Measurements from ENCODE around the gene UCHL1. TPM values are rescaled to one million over a fixed set of nuclear protein-coding genes. Genes with fewer than 3 reads are reported as not detected.

UCHL1 gene
- total RNA-seq, 1 experiment from 2014 or later, result 0.54 TPM

- Histone ChIP-seq H3K27ac (ENCODE audit: low read depth, low read length) (no peak overlapping the region), H3K27me3 (ENCODE audit: insufficient read depth, low read length) (no peaks in the 10 kb centered on the region), H3K4me1 (ENCODE audit: control insufficient read depth in 1 of 2, insufficient read depth in 2 of 2, low read length in 2 of 2) (no peaks in the 10 kb centered on the region), H3K36me3 (ENCODE audit: control insufficient read depth in 1 of 2, insufficient read depth in 2 of 2, low read length in 2 of 2) (no peaks in the 10 kb centered on the region), H3K79me2 (ENCODE audit: insufficient read depth, low read length) (no peaks in the 10 kb centered on the region), H3K9me2 (ENCODE audit: insufficient read depth) (no peaks in the 10 kb centered on the region), H3K9me3 (ENCODE audit: control insufficient read depth in 1 of 2, insufficient read depth in 1 of 2, low read depth in 1 of 2, low read length in 2 of 2) (no peaks in the 10 kb centered on the region), H3K4me2 (ENCODE audit: low read length) (peak overlapping the region; percentile 24; the same call in 1 of the 2 replicates), H3K4me3 (replicated peaks in 1 of 2; ENCODE audit: low read depth in 1 of 2, low read length in 2 of 2) (no peak overlapping the region), H4K20me1 (ENCODE audit: insufficient read depth) (no peaks in the 10 kb centered on the region), H2AFZ (ENCODE audit: low read depth, low read length, poor library complexity, severe bottlenecking) (peak overlapping the region; percentile 68), H3K9ac (ENCODE audit: low read length) (no peak overlapping the region)
- ChIA-PET RAD21 (ENCODE audit: low non-redundant PET in 1 of 2, low total read pairs in 2 of 2, uncharacterized antibody in 2 of 2, unreplicated experiment in 2 of 2) (interaction anchor here (0.6 to 1.9 kb wide), 3 partner anchors 12 to 381 kb away, joined by 3 to 13 read pairs (median 9); no protein-coding TSS in a partner anchor), POLR2A (interaction anchor here (1.1 kb wide), 1 partner anchor 380 kb away, joined by 5 read pairs; no protein-coding TSS in a partner anchor), CTCF (interaction anchor here (0.6 to 8.3 kb wide), 13 partner anchors 14 to 1239 kb away, joined by 3 to 105 read pairs (median 4); no protein-coding TSS in a partner anchor)
- DNase-seq (ENCODE audit: low read depth, low spot score), result peak; percentile 82
- BruUV-seq (replicated peaks), result no TSS peak
- intact Hi-C loops (cut with micrococcal nuclease), result loop anchor here (1.0 to 10.0 kb wide), 5 partner anchors 380 to 1234 kb away; no protein-coding TSS in a partner anchor
- TF ChIP-seq POLR2A (IDR thresholded peaks at IDR 0.05; ENCODE audit: borderline replicate concordance, extremely low read depth, insufficient read depth, insufficient read length) (no peak), RAD21 (IDR thresholded peaks at IDR 0.05; ENCODE audit: low read depth) (peak; percentile 99), CEBPB (IDR thresholded peaks at IDR 0.05; ENCODE audit: low read depth) (no peak), CBX3 (IDR thresholded peaks at IDR 0.05; ENCODE audit: low read depth) (peak; percentile 62), CTCF (IDR thresholded peaks at IDR 0.05 in 2 of 3, conservative IDR thresholded peaks at IDR 0.05 in 1 of 3; ENCODE audit: borderline replicate concordance in 1 of 3, insufficient read depth in 1 of 3, low read depth in 2 of 3, low read length in 2 of 3) (peak; percentile 75 to 91 (median 90)), ELF1 (IDR thresholded peaks at IDR 0.05; ENCODE audit: borderline replicate concordance, low read depth) (no peak), ZBTB33 (IDR thresholded peaks at IDR 0.05; ENCODE audit: extremely low read depth, insufficient replicate concordance, low read length) (no peak)
- TF ChIP-seq, protein P1, sequence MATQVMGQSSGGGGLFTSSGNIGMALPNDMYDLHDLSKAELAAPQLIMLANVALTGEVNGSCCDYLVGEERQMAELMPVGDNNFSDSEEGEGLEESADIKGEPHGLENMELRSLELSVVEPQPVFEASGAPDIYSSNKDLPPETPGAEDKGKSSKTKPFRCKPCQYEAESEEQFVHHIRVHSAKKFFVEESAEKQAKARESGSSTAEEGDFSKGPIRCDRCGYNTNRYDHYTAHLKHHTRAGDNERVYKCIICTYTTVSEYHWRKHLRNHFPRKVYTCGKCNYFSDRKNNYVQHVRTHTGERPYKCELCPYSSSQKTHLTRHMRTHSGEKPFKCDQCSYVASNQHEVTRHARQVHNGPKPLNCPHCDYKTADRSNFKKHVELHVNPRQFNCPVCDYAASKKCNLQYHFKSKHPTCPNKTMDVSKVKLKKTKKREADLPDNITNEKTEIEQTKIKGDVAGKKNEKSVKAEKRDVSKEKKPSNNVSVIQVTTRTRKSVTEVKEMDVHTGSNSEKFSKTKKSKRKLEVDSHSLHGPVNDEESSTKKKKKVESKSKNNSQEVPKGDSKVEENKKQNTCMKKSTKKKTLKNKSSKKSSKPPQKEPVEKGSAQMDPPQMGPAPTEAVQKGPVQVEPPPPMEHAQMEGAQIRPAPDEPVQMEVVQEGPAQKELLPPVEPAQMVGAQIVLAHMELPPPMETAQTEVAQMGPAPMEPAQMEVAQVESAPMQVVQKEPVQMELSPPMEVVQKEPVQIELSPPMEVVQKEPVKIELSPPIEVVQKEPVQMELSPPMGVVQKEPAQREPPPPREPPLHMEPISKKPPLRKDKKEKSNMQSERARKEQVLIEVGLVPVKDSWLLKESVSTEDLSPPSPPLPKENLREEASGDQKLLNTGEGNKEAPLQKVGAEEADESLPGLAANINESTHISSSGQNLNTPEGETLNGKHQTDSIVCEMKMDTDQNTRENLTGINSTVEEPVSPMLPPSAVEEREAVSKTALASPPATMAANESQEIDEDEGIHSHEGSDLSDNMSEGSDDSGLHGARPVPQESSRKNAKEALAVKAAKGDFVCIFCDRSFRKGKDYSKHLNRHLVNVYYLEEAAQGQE (IDR thresholded peaks at IDR 0.05; ENCODE audit: low read depth), result no peak
- peak; percentile 100 for ATAC-seq
These were observed 24.4 kb downstream of the UCHL1 start for GRCh38 chr4:41281038-41281634.
